Measurements from ENCODE around the gene NLGN3.

NLGN3 gene

GRCh38 chrX:71118985-71119535 is 25.6 kb upstream of the NLGN3 start:
- DNase-seq: no peak

GRCh38 chrX:71128166-71128833 is 16.3 kb upstream of the NLGN3 start:
- no peak for DNase-seq

DNA sequence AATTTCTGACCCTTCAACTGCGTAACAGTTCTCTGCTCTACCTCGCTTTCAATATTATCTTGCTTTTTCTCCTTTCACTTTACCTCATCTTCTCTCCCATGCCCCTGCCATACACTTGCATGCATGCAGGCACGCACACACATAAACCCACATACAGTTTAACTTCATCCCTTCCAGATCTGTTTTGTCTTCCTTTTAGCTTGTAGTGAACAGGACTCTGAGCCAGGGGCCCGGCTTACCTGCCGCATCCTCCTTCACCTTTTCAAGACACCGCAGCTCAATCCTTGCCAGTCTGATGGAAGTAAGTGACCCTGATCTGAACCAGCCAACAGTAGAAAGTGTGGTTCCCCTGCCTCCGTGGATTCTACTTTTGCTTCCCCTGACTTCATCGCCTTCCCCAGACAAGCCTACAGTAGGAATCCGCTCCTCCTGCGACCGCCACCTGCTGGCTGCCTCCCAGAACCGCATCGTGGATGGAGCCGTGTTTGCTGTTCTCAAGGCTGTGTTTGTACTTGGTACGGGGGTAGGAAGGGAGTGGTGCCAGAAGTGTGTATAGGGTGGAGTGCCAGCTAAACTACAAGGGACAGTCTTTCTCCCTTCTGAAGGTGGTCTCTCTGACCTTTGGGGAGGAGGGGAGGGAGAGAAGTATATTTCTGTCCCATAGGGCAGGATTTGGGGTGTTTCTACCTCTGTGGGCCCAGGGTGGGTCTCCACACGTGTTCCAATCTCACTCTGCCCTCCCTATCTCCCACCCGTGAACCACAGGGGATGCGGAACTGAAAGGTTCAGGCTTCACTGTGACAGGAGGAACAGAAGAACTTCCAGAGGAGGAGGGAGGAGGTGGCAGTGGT is 15.5 kb upstream of the NLGN3 start:
- DNase-seq: peak; percentile 70 to 83

- DNase-seq: no peak
These were observed 13.1 kb upstream of the NLGN3 start for GRCh38 chrX:71131510-71131909.

GRCh38 chrX:71140440-71140839 is 4.2 kb upstream of the NLGN3 start:
- DNase-seq: no peak

GRCh38 chrX:71143508-71143907 is 1.1 kb upstream of the NLGN3 start:
- DNase-seq: no peak

DNA sequence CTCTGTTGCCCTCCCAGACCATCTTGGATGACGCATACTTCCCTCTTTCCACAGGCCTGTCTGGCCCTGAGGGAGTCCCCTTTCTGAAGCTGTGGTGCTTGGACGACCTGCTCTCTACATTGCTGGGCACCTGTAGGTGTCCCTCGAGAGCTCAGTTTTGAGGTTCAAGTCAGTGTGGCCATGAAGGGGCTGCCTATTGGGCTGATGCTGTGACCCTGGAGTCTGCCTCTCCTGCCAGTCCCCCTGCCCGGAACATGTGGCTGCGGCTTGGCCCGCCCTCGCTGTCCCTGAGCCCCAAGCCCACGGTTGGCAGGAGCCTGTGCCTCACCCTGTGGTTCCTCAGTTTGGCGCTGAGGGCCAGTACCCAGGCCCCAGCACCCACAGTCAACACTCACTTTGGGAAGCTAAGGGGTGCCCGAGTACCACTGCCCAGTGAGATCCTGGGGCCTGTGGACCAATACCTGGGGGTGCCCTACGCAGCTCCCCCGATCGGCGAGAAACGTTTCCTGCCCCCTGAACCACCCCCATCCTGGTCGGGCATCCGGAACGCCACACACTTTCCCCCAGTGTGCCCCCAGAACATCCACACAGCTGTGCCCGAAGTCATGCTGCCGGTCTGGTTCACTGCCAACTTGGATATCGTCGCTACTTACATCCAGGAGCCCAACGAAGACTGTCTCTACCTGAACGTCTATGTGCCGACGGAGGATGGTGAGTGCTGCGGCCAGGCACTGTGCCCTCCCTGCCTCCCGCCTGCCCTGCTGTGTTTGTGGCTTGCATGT is 3.0 kb downstream of the NLGN3 start:
- no peak for DNase-seq

DNA sequence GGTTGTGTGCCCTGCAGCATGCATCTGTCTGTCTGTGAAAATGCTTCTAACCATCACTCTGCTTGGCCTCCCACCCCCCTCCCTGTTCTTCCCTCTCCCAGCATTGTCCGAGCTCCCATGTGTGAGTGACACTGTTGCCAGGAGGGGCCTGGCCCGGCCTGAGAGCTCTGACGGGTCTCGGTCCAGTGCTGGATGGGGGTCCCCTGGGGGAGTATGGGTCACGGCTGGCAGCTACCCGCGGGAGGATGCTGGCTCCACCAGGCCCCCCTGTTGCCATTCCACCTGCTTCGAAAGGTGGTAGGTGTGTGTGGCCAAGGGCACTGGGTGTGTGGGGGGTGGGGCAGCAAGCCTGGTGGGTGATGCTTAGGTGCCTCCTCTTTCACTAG is 3.6 kb downstream of the NLGN3 start:
- DNase-seq: no peak

DNA sequence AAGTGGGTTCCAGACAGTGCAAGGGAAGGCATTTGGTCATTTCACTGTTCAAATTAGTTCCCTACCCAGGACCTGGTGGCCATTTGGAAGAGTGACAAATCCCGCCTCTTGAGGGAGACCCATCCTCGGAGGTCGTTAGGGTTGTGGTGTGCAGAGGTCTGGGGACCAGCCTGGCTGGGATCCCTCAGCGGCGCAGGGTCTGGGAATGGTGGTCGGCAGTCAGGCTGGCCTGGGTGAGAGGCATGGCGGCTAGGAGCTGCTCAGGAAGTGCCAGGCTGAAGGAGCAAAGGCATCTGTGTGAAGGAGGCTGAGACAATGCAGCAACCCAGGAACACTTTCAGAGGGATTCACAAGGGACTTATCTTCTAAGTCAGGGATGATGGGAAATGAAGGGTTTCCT is 6.7 kb downstream of the NLGN3 start:
- DNase-seq: no peak

- DNase-seq: no peak
These were observed 9.6 kb downstream of the NLGN3 start for GRCh38 chrX:71154196-71154595.

DNA sequence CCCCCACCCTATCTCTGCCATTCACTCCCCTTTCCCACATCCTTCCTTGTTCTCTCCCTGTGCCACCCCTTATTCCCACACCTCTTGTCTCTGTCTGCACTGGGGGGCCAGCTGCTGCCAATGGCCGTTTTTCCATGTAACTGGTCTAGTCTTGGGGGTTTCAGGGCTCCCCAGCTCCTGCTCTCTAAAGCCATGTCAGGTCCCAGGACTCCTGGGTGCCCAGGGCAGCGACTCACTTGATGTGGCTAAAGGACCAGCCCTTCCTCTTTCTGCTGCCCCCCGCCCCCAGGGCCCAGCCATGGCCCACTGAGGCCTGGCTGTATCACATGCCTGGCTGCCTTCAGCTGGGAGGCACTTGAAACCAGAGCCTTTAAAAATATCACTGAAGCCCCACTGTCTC is 10.0 kb downstream of the NLGN3 start:
- DNase-seq: no peak

GRCh38 chrX:71158603-71159002 is 14.0 kb downstream of the NLGN3 start:
- no peak for DNase-seq

DNA sequence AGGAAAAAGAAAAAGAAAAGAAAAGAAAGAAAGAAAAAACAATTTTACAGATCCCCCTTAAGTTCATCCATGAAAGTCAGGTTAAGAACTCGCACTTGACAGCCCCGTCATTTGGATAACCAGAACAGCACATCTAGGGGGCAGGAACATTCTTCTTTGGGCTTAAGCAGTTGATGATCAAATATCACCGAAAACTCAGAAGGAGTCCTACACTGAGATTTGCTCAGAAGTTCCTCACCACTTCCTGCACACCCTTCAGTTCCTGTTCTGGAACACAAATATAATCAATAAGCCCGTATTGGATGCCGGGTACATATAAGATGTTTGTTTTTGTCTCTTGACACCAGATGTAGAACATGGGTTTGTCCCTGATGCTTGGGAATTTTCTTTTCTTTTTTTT is 14.7 kb downstream of the NLGN3 start:
- DNase-seq: no peak

DNA sequence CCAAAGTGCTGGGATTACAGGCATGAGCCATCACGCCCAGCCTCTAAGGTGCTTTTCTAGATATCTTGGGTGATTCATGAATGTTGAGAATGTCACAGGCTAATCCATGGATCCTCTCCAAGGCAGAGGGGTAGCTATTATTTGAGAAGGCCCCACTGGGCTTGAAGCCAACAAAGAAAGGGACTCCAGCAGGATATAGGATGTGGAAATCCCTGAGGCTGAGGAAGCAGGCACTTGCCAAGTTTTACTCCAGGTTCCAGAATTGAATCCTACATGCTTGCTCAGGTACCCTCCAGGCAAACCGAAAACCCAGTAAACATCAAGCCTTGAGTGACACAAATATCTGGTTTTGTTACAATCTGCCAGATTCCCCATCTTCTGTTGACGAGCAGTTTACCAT is 15.8 kb downstream of the NLGN3 start:
- DNase-seq: no peak

DNA sequence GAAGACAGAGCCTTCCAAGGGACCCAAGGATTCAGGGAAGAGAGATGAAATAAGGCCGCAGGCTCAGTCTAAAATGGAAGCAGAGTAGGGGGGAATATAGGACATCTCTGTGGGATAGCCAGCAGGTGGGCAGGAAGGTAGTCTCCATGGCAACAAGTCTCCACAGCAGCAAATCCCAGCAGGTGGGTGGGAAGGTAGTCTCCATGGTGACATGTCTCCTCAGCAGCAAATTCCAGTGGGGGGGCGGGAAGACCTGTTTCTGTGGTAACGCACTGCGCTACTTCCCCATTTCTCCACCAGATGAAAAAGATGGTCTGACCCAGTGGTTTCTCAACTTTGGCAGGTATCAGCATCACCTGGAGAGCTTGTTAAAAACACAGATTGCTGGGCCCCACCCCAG is 18.3 kb downstream of the NLGN3 start:
- no peak for DNase-seq

DNA sequence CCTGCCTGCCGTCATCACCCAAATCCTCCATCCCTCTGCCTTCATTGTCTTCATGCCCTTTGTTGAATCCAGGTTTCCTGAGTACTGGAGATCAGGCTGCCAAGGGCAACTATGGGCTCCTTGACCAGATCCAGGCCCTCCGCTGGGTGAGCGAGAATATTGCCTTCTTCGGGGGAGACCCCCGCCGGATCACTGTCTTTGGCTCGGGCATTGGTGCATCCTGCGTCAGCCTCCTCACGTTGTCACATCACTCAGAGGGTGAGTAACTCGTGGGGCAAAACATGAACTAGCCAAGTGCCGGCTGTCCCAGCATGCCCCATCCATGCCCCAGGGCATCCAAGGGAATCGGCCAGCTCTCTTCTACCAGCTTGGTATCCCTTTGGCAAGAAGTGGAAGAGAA is 19.4 kb downstream of the NLGN3 start:
- no peak for DNase-seq

DNA sequence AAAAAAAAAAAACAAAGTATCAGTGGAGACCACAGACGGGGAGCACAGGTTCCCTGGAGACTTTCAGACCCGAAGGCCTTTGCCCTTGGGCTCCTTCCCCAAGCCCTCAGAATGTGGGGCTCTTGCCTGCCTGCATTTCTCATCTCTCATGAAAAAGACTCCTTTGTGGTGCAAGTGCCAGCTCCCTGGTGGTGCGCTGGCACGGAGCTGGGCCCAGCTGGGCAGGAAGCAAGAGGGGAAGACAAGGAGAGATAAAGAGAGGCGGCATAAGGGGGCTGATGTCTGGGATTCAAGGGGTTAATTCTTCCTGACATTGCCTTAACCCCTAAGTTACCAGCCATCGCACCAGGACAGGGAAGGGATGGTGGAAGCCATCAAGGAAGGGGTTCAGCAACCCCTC is 21.8 kb downstream of the NLGN3 start:
- no peak for DNase-seq

DNA sequence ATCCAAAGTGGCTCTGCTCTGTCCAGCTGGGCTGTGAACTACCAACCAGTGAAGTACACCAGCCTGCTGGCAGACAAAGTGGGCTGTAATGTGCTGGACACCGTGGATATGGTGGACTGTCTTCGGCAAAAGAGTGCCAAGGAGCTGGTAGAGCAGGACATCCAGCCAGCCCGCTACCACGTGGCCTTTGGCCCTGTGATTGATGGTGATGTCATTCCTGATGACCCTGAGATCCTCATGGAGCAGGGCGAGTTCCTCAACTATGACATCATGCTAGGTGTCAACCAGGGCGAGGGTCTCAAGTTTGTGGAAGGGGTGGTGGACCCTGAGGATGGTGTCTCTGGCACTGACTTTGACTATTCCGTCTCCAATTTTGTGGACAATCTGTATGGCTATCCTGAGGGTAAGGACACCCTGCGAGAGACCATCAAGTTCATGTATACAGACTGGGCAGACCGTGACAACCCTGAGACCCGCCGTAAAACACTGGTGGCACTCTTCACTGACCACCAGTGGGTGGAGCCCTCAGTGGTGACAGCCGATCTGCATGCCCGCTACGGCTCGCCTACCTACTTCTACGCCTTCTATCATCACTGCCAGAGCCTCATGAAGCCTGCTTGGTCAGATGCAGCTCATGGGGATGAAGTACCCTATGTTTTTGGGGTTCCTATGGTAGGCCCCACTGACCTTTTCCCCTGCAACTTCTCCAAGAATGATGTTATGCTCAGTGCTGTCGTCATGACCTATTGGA is 22.6 kb downstream of the NLGN3 start:
- DNase-seq: no peak

GRCh38 chrX:71168134-71168533 is 23.5 kb downstream of the NLGN3 start:
- no peak for DNase-seq

- no peak for DNase-seq
These were observed 24.9 kb downstream of the NLGN3 start for GRCh38 chrX:71169586-71169985.

DNA sequence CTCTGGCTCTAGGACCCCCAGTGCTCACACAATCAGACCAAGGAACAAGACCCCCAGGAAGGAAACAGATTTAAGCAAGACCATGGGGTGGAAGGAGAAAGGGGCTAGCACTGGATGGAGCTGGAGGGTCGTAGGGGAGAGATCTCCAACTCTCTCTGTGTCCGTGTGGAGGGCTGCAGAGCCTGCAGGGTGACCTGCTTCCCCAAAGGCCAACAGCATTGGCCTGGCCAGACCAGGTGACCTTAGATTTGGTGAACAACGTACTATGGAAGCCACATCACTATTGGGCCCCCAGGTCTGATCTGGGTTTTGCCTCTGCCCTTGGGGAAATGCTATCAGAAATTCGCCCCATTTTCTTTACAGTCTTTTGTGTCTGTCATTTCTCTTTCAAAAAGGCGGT is 26.0 kb downstream of the NLGN3 start:
- no peak for DNase-seq

- no peak for DNase-seq
These were observed 26.6 kb downstream of the NLGN3 start for GRCh38 chrX:71171110-71171801.
